Measurements from ENCODE around the gene GDPD2.
A peak's percentile ranks its signal among the peaks of the same experiment; 100 is the strongest.

GDPD2 gene

DNA sequence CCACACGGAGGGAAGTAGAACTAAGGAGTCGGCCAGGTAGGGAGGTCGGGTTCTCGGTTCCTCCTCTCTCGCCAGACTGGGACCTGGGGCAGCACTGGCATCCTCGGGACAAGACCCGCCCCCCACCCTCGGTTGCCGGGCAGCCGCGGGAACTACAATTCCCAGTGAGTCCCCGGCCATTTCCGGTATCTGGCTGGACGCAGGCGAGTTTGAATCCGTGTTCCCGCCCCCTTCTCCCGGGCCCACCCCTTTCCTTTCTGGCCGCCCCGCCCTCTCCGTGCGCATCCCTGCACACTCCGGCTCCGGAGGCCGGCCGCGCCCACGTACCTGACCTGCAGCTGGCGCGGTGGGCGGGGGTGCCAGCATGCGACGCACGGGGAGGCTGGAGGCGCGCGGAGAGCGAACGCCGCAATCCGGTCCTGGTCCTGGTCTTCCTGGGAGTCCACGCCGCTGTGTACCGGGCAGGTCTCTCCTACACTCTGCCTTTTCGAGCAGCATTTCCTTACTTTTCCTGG is 11.3 kb downstream of the GDPD2 start:
- no peak for DNase-seq (ENCODE audit: low read depth, low spot score)
- no peak overlapping the region for H3K27ac ChIP-seq
- no peak overlapping the region for H3K9ac ChIP-seq (ENCODE audit: insufficient read length)

DNA sequence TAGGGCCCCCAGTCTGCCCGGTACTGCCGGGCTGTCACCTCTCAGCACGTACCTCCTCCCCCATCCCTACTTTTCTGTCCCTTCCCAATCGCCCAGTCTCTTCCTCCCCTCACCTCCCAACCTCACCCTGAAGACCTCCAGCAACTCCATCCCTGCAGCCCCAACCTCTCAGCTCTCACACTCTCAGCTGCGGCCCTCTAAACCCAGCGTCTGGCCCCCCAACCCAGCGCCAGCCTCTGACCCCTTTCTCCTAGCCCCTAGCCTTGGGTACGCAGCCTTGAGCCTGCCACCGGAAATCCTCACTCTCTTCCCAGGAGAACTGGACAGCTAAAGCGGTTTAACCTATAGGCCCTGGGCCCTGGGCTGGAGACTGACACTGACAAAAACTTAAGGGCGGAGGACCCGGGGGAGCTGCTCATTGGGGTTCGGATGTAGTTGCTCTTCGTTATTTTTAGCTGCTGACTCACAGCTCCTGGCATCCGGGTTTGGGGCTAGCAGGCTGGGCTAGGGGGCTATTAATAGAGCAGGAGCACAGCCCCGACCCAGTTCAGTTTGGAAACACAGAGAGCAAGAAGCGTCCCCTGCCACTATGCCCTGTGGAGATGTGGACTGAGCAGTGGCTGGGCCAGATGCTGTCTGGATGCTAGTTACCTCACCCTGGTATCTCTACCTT is 11.9 kb downstream of the GDPD2 start:
- no peaks in the 10 kb centered on the region for H3K9me3 ChIP-seq (ENCODE audit: low read depth, low read length)
- no peak overlapping the region for H3K27ac ChIP-seq
- DNase-seq (ENCODE audit: low read depth, low spot score), result no peak
- H3K4me3 ChIP-seq, result peak overlapping the region; percentile 78
- no peak overlapping the region for H3K9ac ChIP-seq (ENCODE audit: insufficient read length)
- H3K36me3 ChIP-seq (ENCODE audit: insufficient read depth, low read length), result no peaks in the 10 kb centered on the region
- no peak for TF ChIP-seq POLR2AphosphoS5 (IDR thresholded peaks at IDR 0.05; ENCODE audit: borderline replicate concordance, low read depth, low read length)
- no peak for TF ChIP-seq EZH2 (IDR thresholded peaks at IDR 0.05)
- no peak for TF ChIP-seq FOXP2 (optimal IDR thresholded peaks at IDR 0.05; ENCODE audit: control extremely low read depth, extremely low read length, insufficient read depth)

More for the DNA sequence above, 11.3 kb downstream of the GDPD2 start:
- Histone ChIP-seq H3K4me3 (peak overlapping the region; percentile 78), H3K36me3 (ENCODE audit: insufficient read depth, low read length) (no peaks in the 10 kb centered on the region), H3K9me3 (ENCODE audit: low read depth, low read length) (no peaks in the 10 kb centered on the region)
- TF ChIP-seq POLR2AphosphoS5 (IDR thresholded peaks at IDR 0.05; ENCODE audit: borderline replicate concordance, low read depth, low read length), result no peak
- no peak for TF ChIP-seq FOXP2 (optimal IDR thresholded peaks at IDR 0.05; ENCODE audit: control extremely low read depth, extremely low read length, insufficient read depth)
- no peak for TF ChIP-seq EZH2 (IDR thresholded peaks at IDR 0.05)

DNA sequence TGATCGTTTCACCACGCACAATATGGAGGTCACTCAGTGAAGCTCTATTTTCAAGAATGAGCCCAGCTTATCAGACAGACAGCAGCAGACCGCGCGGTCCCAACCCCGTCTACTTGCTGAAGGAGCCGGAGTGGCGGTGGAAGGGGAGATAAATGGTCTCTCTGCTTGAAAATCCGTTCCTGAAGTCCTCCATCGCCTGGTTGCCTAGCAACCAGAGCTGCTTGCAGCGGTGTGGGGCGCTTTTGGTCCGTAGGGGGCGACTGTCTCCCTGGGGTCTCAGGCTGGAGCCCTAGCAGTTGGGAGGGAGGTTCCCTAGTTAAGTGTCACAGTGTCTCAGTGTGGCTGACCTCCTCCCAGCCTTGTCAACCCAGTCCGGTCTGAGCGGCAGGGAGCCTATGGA is 13.2 kb downstream of the GDPD2 start:
- no peak overlapping the region for H3K4me3 ChIP-seq
- DNase-seq (ENCODE audit: low read depth, low spot score), result no peak

DNA sequence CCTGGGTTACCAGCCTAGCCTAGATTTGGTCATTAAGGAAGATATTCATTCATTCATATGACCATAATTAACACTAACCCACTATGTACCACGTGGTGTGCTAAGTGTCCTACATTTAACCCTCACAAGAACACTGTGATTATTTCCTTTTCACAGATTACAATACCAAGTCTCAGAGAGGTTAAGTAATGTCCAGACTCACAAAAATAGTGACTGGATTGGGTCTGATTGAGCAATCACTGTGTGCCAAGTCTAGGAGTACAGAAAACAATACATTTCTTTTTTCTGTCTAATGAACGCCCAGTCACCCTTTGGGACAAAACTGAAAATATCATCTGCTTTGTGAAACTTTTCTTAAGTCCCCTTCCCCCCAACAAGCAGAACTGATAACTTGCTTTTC is 13.9 kb downstream of the GDPD2 start:
- Histone ChIP-seq H3K9me3 (ENCODE audit: low read depth, low read length) (no peaks in the 10 kb centered on the region), H3K36me3 (ENCODE audit: insufficient read depth, low read length) (no peaks in the 10 kb centered on the region), H3K27ac (no peak overlapping the region), H3K4me3 (no peak overlapping the region), H3K9ac (ENCODE audit: insufficient read length) (no peak overlapping the region)
- no peak for DNase-seq (ENCODE audit: low read depth, low spot score)
- no peak for TF ChIP-seq POLR2AphosphoS5 (IDR thresholded peaks at IDR 0.05; ENCODE audit: borderline replicate concordance, low read depth, low read length)
- no peak for TF ChIP-seq EZH2 (IDR thresholded peaks at IDR 0.05)

More for the DNA sequence above, 13.2 kb downstream of the GDPD2 start:
- TF ChIP-seq FOXP2 (optimal IDR thresholded peaks at IDR 0.05; ENCODE audit: control extremely low read depth, extremely low read length, insufficient read depth) (no peak), POLR2AphosphoS5 (IDR thresholded peaks at IDR 0.05; ENCODE audit: borderline replicate concordance, low read depth, low read length) (no peak), EZH2 (IDR thresholded peaks at IDR 0.05) (no peak)
- Histone ChIP-seq H3K9me3 (ENCODE audit: low read depth, low read length) (no peaks in the 10 kb centered on the region), H3K36me3 (ENCODE audit: insufficient read depth, low read length) (no peaks in the 10 kb centered on the region), H3K9ac (ENCODE audit: insufficient read length) (no peak overlapping the region), H3K27ac (no peak overlapping the region)

DNA sequence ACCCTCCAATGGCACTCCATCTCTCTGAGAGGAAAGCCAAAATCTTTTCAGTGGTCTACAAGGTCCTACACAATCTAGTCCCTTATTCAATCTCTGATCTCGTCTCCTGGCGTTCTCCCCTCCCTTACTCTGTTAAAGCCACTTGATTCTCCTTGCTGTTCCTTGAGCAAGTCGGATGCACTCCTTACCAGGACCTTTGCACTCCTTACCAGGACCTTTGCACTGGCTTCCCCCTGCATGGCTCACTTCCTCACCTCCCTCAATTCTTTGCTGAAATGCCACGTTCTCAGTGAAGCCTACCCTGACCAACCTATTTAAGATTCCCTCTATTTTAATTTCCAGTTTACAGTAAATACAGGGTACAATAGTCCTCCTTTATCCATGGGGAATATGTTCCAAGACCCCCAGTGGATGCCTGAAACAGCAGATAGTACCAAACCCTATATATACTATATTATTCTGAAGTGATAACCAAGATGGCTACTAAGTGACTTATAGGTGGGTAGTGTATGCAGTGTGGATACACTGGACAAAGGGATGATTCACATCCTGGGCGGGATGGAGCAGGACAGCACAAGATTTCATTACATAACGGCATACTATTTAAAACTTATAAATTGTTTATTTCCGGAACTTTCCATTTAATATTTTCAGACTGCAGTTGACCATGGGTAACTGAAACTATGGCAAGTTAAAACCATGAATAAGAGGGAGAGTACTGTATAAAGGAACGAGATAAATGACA is 15.0 kb downstream of the GDPD2 start:
- TF ChIP-seq POLR2AphosphoS5 (IDR thresholded peaks at IDR 0.05; ENCODE audit: borderline replicate concordance, low read depth, low read length) (no peak), FOXP2 (optimal IDR thresholded peaks at IDR 0.05; ENCODE audit: control extremely low read depth, extremely low read length, insufficient read depth) (no peak), EZH2 (IDR thresholded peaks at IDR 0.05) (no peak)
- no peak overlapping the region for H3K4me3 ChIP-seq
- H3K9me3 ChIP-seq (ENCODE audit: low read depth, low read length), result no peaks in the 10 kb centered on the region
- no peak overlapping the region for H3K27ac ChIP-seq
- H3K9ac ChIP-seq (ENCODE audit: insufficient read length), result no peak overlapping the region
- no peak for DNase-seq (ENCODE audit: low read depth, low spot score)
- no peaks in the 10 kb centered on the region for H3K36me3 ChIP-seq (ENCODE audit: insufficient read depth, low read length)

DNA sequence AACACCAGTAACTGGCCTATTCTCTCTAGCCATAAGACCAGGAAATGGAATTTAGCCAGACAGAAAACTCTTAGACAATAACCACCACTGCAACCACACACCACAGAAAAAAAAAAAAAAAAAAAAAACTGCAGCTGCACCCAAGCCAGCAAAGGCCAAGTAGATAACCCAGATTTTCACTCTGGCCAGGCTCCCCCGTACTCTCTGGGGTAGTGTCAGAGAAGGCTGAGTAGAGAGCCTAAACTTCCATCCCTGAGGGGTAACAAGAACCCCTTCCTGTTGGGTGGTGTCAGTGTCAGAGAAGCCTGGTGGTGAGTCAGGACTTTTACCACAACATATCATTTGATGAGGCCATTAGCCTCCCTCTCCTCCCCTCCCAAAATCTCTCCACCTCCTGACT is 15.9 kb downstream of the GDPD2 start:
- TF ChIP-seq EZH2 (IDR thresholded peaks at IDR 0.05) (no peak), FOXP2 (optimal IDR thresholded peaks at IDR 0.05; ENCODE audit: control extremely low read depth, extremely low read length, insufficient read depth) (no peak), POLR2AphosphoS5 (IDR thresholded peaks at IDR 0.05; ENCODE audit: borderline replicate concordance, low read depth, low read length) (no peak)
- no peak for DNase-seq (ENCODE audit: low read depth, low spot score)
- no peak overlapping the region for H3K4me3 ChIP-seq
- no peaks in the 10 kb centered on the region for H3K9me3 ChIP-seq (ENCODE audit: low read depth, low read length)
- H3K9ac ChIP-seq (ENCODE audit: insufficient read length), result no peak overlapping the region
- no peak overlapping the region for H3K27ac ChIP-seq
- H3K36me3 ChIP-seq (ENCODE audit: insufficient read depth, low read length), result no peaks in the 10 kb centered on the region

DNA sequence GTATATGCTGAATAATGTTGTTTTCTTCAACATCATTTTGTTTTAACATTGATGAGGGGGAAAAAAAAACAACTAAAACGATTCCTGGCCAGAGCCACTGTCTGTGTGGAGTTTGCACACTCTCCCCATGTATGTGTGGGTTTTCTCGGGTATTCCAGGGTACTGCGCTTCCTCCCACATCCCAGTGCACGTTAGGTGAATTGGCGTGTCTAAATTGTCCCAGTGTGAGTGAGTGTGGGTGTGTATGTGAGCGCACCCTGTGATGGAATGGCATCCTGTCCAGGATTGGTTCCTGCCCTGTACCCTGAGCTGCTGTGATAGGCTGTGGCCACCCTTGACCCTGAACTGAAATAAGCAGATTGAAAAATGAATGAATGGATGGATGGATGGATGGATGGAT is 19.1 kb downstream of the GDPD2 start:
- DNase-seq (ENCODE audit: low read depth, low spot score), result no peak
- H3K4me3 ChIP-seq, result no peak overlapping the region
- H3K36me3 ChIP-seq (ENCODE audit: insufficient read depth, low read length), result no peaks in the 10 kb centered on the region
- no peak overlapping the region for H3K27ac ChIP-seq
- H3K9me3 ChIP-seq (ENCODE audit: low read depth, low read length), result no peaks in the 10 kb centered on the region
- no peak overlapping the region for H3K9ac ChIP-seq (ENCODE audit: insufficient read length)
- no peak for TF ChIP-seq POLR2AphosphoS5 (IDR thresholded peaks at IDR 0.05; ENCODE audit: borderline replicate concordance, low read depth, low read length)
- no peak for TF ChIP-seq EZH2 (IDR thresholded peaks at IDR 0.05)
- TF ChIP-seq FOXP2 (optimal IDR thresholded peaks at IDR 0.05; ENCODE audit: control extremely low read depth, extremely low read length, insufficient read depth), result no peak

DNA sequence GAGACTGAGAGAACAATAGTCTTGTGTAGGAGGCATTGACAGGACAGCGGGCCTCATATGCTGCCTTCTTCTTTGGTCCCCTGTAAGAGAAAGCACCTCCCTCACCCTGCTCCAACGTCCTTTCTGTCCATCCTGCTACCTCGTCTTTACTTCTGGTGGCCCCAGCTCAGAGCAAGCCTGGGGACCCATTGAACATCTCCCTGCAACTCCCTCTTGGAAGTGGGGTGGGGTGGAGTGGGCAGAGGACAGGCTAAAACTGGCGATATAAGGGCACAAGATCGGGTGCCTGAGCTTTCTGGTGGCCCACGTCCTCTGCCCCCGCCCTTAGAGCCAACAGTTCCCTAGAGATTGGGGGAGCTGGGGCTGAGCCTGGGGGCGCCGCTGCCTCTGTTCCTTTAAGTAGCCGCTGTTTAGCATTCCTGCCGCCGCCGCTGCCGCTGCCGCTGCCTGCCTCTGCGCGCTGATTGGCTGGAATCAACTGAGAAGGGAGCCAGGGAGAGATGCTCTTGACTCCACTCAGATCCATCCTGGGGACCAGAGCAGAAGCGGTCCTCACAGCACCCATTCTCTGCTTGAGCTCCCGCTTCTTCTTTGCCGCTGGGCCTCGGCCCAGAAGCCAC is 21.3 kb downstream of the GDPD2 start, which contains the start of gene DLG3:
DLG3 (plus strand) TSS at position 510 of the 620 bp plus-strand sequence. CDS start 367 bp downstream, outside the sequence.
- no peak within 1 kb of the TSS for H3K4me3 ChIP-seq
- no peak for DNase-seq (ENCODE audit: low read depth, low spot score)
- H3K9ac ChIP-seq (ENCODE audit: insufficient read length), result no peak within 1 kb of the TSS
- no peak for TF ChIP-seq FOXP2 (optimal IDR thresholded peaks at IDR 0.05; ENCODE audit: control extremely low read depth, extremely low read length, insufficient read depth)
- H3K36me3 ChIP-seq (ENCODE audit: insufficient read depth, low read length), result no peaks in the 10 kb centered on the region
- H3K27ac ChIP-seq, result no peak within 1 kb of the TSS
- no peaks in the 10 kb centered on the region for H3K9me3 ChIP-seq (ENCODE audit: low read depth, low read length)

All from SK-N-MC (cell line).